GM10847 (cell line): Measurements from ENCODE around the gene SORCS2.

Experiments used
- POLR2A ChIP-seq: IDR thresholded peaks from 2 replicates; pipeline ENCODE4 v1.6.1; 2011; ENCODE audit not compliant: insufficient read length; ENCODE audit errors: extremely low read depth

SORCS2 gene

GRCh38 chr4:7389101-7389701, 196.9 kb downstream of the SORCS2 start:
- TF ChIP-seq POLR2A: no peak

DNA sequence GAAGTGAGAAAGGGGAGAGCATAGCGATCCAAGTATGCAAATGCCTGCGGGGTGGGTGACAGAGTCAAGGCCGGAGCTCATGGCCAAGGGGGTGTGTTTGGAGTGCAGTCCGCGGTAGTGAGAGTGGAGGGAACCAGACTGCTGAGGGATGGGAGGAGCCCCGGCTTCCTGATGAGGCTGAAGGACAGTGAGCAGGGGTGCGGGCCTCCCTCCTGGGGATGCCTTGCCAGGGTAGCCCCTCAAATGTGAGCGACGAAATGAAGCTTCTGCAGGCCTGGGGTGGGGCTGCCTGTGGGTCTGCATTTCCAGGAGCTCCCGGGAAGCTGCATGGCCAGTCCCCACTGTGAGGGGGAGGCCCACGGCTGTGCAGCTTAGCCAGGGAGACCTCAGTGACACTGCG, 197.4 kb downstream of the SORCS2 start:
- no peak for TF ChIP-seq POLR2A

DNA sequence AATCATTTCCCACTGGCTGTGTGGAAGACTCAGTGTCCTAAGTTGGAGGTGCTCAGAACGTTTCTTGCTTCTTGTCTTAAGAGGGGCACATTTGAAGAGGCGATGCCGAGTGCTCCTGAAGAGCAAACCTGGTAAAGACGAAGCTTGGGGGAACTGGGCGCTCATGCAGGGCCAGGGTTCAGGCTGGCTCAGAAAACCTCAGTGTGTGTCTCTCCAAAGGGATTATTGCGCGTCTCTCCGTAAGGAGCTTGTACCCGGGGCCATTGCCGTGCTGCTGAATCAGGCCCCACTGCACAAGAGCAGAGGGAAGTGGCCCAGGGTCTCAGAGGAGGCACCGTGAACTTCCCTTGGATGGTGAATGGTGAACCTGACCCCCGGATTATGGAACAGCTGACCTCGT, 198.0 kb downstream of the SORCS2 start:
- no peak for TF ChIP-seq POLR2A

DNA sequence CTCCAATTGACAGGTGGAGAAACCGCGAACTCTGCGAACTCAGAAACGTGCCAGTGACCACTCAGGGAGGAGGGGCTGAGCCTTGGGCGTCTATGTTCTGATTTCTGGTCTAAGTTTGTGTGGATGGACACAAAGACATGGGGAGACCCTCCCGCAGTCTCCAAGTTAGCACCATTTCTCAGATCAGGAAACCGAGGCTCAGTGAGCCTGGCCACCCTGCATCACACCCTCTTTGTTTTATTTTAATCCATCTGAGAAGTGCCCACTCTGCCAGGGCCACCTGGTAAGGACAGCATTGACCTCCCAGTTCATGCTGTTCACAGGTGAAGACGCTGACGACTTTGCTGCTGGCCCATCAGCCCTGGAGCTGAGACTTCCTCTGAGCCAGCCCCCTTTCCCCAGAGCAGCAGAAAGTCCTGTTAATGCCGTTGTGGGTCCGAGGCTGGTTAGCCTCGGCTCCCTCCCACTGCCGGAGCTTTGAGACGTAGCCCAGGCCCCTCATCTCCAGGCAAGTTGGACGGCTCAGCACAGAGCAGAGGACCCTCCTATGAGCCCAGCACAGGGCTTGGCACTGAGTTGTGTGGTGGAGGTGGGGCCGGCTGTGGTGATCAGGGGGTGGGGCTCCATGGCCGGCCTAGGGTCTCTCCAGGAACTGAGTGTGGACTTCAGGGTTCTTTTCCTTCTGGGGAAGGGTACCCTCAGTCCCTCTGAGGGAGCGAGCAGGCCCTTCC, 198.7 kb downstream of the SORCS2 start:
- no peak for TF ChIP-seq POLR2A

DNA sequence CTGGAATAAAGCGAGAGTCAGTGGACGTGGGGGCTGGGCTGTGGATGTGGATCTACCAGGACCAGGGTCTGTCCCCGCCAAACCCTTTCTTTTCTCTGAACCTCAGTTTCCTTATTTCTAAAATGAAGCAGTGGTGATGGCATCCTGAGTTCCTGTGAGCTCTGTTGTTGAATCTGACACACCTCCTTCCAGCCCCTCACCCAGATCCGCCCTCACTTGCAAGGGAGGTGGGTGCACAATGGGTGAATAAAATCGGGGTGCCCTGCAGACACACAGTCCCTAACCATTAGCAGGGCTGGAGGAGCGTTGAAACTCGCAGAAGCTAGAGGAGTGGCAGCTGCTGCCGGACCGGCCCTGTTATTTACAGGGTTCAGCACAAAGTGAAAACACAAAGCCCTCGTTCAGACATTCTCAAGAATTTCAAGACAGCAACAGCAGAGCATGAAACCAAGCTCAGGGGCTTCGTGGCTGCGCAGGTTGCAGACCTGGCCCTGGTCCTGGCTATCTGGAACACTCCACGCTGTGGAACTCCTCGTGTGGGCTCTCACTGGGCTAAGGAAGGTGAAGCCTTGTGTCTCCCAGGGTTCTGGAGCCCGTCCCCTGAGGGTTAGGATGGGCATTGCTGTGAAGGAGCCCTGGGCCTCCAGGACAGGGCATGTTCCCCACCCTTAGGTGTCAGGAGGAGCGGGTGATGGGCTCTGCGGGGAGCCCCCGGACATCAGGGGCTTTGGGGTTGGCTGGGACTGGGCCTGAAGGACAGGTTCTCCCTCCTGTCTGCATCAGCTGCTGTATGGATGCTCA, 199.5 kb downstream of the SORCS2 start:
- TF ChIP-seq POLR2A: no peak

DNA sequence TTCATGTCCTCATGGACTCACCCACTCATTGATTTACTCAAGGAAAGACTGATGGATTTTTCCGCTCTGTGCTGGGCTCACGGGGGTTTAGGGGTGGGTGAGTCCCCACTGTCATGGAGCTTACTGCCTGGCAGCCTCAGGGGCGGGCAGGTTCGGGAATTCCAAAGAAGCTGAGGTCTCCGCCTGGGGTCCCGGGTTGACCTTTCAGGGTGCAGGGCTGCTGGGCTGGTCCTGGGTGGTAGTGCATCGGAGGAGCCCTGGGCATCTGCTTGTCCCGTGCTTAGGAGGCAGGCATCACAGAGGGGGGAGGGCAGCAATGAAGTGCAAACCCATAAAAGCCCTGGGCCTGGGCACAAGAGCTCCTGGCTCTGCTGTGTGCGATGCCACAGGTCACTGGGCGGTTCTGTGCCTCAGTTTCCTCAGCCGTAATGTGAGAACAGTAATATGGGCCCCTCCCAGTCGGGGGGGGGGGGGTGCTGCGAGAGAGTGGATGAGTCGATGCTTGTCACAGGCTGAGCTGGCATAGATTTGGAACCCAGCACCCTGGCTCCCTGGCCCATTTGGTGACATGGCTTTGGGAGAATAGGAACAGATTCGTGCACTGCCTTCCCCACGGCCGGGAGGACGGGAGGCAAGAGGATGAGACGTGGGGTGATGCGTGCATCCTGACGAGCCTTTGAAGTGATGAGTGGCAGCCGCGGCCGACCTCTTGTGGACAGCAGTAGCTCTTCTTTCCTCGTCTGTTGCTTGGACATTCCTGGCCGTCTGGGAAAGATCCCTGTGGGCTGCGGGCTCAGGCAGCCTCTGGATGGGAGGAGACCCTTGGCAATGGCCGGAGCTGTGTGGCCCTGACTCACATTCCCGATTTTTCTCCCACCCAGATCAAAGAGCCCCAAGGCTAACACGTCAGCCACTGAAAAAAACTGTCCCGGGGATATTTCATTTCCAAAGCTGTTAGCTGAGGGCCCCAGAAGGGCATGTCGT, 200.4 kb downstream of the SORCS2 start:
- no peak for TF ChIP-seq POLR2A

GRCh38 chr4:7393601-7394575, 201.6 kb downstream of the SORCS2 start:
- no peak for TF ChIP-seq POLR2A

DNA sequence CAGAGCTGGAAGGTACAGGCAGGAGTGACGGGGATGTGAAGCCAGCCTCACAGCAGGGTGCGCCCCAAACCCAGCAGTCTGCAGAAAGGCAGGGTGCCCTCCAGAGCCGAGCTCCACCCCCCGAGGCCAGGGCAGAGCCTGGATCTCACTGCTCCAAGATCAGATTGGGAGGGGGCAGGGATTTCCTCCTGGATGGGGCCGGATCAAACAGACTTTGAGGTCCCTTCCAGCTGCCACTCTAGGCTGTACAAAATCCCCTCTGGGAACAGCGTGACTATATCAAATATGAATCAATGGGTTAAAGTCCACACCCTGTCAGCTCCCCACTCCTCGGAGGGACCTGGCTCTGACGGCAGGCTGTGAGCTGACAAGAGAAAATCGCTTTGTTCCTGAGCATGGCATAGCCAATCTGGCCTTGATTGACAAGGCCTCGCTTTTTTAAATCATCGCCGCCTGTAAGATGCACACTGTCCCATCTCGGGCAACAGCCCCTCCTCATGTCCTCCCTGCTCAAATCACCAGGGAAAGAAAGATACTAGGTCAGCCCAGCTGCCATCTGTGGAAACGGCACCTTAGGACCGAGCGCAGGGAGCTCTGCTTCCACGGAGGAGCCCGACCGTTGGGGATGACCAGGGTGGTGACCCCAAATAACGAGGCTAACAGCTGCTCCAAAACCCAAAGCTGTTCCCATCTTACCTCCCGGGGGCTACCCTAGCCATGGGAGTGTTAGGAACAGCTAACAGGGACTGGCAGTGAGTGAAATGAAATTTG, 202.5 kb downstream of the SORCS2 start:
- no peak for TF ChIP-seq POLR2A

- TF ChIP-seq POLR2A: no peak
Measured at GRCh38 chr4:7395645-7396044, 203.3 kb downstream of the SORCS2 start.

- no peak for TF ChIP-seq POLR2A
Measured at GRCh38 chr4:7396186-7396910, 204.0 kb downstream of the SORCS2 start.

GRCh38 chr4:7397206-7398103, 205.1 kb downstream of the SORCS2 start:
- TF ChIP-seq POLR2A: no peak

- TF ChIP-seq POLR2A: no peak
Measured at GRCh38 chr4:7398104-7398423, 205.7 kb downstream of the SORCS2 start.
